GM06990 (cell line): ENCODE results near the gene NRCAM.

Experiments used
- DNase-seq: peaks from one replicate; pipeline ENCODE4 v3.0.0-alpha.2; 2011; ENCODE audit not compliant: insufficient read length; ENCODE audit errors: extremely low read depth
- H3K27me3 ChIP-seq: replicated peaks from 2 replicates; pipeline ENCODE4 v1.6.0; 2011; ENCODE audit warnings: low read length; ENCODE audit not compliant: control insufficient read depth, insufficient read depth
- H3K36me3 ChIP-seq: 2 replicates; pipeline ENCODE4 v1.5.1; 2011; ENCODE audit warnings: low read length; ENCODE audit not compliant: control insufficient read depth, insufficient read depth
- H3K4me3 ChIP-seq: replicated peaks from 2 replicates; pipeline ENCODE4 v1.5.1; 2011; ENCODE audit warnings: low read depth, mild to moderate bottlenecking, control low read depth, low read length
- TF ChIP-seq, protein P1 (sequence below): IDR thresholded peaks from 2 replicates; pipeline ENCODE4 v1.5.1; 2011; ENCODE audit warnings: low read length, control low read depth, mild to moderate bottlenecking, inconsistent platforms; ENCODE audit not compliant: insufficient read depth, poor library complexity, severe bottlenecking

NRCAM gene

DNA sequence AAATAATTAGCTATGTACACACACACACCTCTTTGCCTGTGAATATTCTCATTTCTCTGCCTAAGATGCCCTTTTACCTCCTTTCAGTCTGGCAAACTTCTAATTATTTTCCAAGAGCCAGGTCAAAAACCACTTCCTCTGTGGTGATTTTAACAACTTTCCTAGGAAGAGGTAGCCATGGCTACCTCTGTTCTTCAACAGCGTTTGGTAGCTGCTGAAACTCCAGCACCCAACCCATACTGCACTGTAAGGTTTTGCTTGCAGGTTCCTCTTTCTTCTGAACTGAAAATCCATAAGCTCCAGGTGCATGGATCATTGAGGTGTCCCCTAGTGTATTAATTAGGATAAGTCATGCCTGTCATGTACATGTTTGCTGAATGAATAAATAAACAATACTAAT is 25.6 kb downstream of the NRCAM start:
- TF ChIP-seq, protein P1, sequence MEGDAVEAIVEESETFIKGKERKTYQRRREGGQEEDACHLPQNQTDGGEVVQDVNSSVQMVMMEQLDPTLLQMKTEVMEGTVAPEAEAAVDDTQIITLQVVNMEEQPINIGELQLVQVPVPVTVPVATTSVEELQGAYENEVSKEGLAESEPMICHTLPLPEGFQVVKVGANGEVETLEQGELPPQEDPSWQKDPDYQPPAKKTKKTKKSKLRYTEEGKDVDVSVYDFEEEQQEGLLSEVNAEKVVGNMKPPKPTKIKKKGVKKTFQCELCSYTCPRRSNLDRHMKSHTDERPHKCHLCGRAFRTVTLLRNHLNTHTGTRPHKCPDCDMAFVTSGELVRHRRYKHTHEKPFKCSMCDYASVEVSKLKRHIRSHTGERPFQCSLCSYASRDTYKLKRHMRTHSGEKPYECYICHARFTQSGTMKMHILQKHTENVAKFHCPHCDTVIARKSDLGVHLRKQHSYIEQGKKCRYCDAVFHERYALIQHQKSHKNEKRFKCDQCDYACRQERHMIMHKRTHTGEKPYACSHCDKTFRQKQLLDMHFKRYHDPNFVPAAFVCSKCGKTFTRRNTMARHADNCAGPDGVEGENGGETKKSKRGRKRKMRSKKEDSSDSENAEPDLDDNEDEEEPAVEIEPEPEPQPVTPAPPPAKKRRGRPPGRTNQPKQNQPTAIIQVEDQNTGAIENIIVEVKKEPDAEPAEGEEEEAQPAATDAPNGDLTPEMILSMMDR, result no peak
- Histone ChIP-seq H3K4me3 (no peak overlapping the region), H3K27me3 (no peaks in the 10 kb centered on the region), H3K36me3 (no peaks in the 10 kb centered on the region)
- no peak for DNase-seq

DNA sequence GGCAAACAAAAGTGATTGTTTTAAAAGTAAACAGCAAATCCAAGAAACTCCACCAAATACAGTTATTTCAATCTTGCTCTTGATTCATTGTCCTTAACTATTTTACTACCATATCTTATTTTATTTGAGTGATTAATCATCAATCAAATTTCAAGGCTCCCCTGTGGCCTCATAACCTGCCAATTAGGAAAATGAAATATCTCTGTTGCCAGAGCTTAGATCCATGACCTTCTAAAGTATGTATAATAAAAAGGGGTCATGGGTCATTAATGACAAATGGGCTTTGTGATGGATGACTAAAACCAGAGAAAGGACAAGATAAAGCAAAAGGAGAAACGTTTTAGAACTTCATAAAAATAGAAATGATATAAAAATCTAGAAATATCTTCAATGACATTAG is 28.5 kb downstream of the NRCAM start:
- no peak for DNase-seq
- Histone ChIP-seq H3K27me3 (no peaks in the 10 kb centered on the region), H3K4me3 (no peak overlapping the region), H3K36me3 (no peaks in the 10 kb centered on the region)
- TF ChIP-seq, protein P1, result no peak

DNA sequence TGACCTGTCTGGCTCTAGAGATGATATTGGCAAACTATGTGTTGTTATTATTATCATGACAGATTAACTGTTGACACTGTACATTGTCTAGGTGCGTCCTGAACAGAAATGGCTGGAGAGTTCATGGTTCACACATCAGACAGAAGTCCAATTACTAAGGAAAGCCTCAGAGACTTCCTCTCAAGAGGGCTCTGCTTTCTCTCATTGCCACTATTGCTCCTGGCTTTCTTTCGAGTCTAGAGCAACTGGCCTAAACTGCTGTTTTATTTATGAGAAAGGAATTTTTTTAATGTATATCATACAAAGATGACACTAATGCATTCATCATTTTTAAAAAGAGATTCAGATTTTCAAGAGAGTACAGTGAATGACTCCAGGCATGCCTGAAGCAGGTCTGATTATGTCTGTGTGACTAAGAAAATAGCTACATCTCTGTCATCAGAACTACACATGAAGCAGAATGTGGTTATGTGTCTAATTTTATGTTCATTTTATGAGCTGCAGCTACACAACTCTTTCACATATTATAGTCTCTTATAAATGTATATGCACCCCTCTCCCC is 30.4 kb downstream of the NRCAM start:
- Histone ChIP-seq H3K36me3 (no peaks in the 10 kb centered on the region), H3K27me3 (no peaks in the 10 kb centered on the region), H3K4me3 (no peak overlapping the region)
- no peak for DNase-seq
- TF ChIP-seq, protein P1, result no peak

DNA sequence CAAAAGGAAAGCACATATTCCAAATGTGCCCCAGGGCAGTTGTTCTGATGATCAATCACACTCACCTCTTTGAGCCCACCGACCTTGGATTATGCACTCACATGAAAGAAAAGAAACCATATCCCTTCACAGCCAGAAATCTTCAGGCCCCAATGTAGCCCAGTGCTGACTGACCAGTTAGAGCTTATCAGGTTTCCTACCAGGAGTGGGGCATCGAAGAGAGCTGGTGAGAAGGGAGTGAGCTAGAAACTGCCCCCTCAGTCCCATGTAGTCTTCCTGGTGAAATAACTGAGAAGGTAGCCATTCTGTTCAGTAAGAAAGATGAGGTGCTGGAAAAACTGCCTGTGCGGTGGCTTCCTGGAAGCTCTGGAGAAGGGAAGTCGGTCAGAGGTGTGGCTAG is 32.2 kb downstream of the NRCAM start:
- H3K4me3 ChIP-seq, result no peak overlapping the region
- TF ChIP-seq, protein P1, result no peak
- no peaks in the 10 kb centered on the region for H3K36me3 ChIP-seq
- H3K27me3 ChIP-seq, result no peaks in the 10 kb centered on the region
- DNase-seq, result no peak

DNA sequence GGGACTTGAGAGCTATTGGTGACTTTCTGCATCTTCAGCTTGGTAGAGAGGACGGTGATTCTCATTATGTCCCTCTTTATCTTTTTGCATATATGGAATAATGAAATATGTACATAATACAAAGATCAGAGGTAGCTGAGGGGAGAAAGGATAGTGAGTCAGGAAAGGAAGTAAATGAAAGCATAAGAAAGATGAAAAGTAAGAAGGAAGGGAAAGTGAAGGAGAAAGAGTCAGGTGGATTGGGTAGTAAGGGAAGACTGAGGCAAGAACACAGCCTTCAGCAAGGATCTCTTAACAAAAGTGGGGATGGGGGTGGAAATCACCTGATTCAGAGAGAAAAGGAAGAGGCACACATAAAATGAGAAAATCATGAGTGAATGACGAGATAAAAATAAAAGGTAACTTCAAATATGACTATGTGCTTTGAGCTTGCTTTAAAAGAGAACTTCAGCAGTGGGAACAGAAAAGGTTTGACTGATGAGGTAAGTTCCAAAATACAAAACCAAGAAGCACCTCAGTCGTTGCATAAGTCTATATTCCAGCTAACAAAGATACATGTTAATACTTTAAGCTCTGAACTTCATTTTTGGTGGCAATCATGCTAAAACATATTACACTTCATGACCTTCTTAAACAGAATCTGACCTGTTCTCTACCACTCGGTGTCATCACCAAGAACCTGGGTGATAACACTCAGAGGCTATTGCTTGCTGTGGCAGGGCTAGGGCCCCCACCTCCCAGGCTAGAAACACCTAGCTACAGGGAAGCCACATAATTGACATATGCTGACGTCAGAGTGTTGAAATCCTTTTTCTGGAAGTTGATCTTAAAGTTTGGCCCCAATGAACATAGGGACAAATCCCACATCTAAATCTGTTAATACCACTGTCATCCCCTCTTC is 32.9 kb downstream of the NRCAM start:
- DNase-seq, result no peak
- Histone ChIP-seq H3K27me3 (no peaks in the 10 kb centered on the region), H3K4me3 (no peak overlapping the region), H3K36me3 (no peaks in the 10 kb centered on the region)
- TF ChIP-seq, protein P1, result no peak
